GM12878 (cell line): ENCODE results near the gene STAT4. TPM values are rescaled to one million over a fixed set of nuclear protein-coding genes. Genes with fewer than 3 reads are reported as not detected.

ENCODE experiments used
- ATAC-seq: fragments of 200-7000 bp; cut with Tn5 transposase; 3 replicates; pipeline ENCODE4 v1.9.1; 2020; ENCODE audit warnings: mild to moderate bottlenecking, moderate library complexity
- BruUV-seq: library from RNA; stranded (reverse); fragments of 400-500 nt; replicated peaks from 2 replicates; lab custom pipeline; 2021; lab: Mats Ljungman, UMichigan
- CTCF ChIA-PET: fragments of 300-600 bp; sonication (Branson Sonifier 250); formaldehyde crosslinking; extraction: SDS; loops from one replicate; lab custom pipeline; 2021; ENCODE audit warnings: inconsistent platforms; lab: Yijun Ruan, JAX
- POLR2A ChIA-PET: fragments of 350-600 bp; formaldehyde crosslinking; extraction: SDS; loops from one replicate; lab custom pipeline; 2021; ENCODE audit warnings: inconsistent platforms; lab: Charles Lee
- RAD21 ChIA-PET: fragments of 300-600 bp; sonication (Branson Sonifier 250); formaldehyde crosslinking; loops from one replicate; lab custom pipeline; 2023; ENCODE audit warnings: antibody characterized with exemption; ENCODE audit not compliant: unreplicated experiment; lab: Charles Lee
- SMC1A ChIA-PET: fragments of 300-600 bp; sonication (Branson Sonifier 250); formaldehyde crosslinking; loops from one replicate; lab custom pipeline; 2023; ENCODE audit not compliant: unreplicated experiment, uncharacterized antibody; lab: Charles Lee
- DNase-seq: peaks from one replicate; pipeline ENCODE4 v3.0.0-alpha.2; 2011; ENCODE audit warnings: low read depth, low spot score
- FAIRE-seq: peaks from 3 replicates; lab custom pipeline; 2011; peaks lifted over from hg19 to GRCh38; lab: Jason Lieb, UNC
- H2AFZ ChIP-seq: 2 replicates; pipeline ENCODE4 v1.6.0; 2011; ENCODE audit warnings: low read depth, low read length, control low read depth; ENCODE audit not compliant: control insufficient read depth
- H3K27ac ChIP-seq: 2 replicates; pipeline ENCODE4 v1.5.1; 2011; ENCODE audit warnings: control low read depth; ENCODE audit not compliant: control insufficient read depth, insufficient read depth
- H3K27me3 ChIP-seq, 2 experiments: replicated peaks in 1 of 2; 2 replicates each; pipeline versions ENCODE4 v1.6.0 to v1.6.1; 2011; ENCODE audit warnings: low read length in 1 of 2; ENCODE audit not compliant: control insufficient read depth in 2 of 2, insufficient read depth in 2 of 2
- H3K36me3 ChIP-seq, 2 experiments: 2 replicates each; pipeline ENCODE4 v1.5.1; 2011; ENCODE audit warnings: low read length in 1 of 2; ENCODE audit not compliant: control insufficient read depth in 2 of 2, insufficient read depth in 2 of 2
- H3K4me1 ChIP-seq: 2 replicates; pipeline ENCODE4 v1.6.1; 2011; ENCODE audit warnings: mild to moderate bottlenecking, low read length, moderate library complexity, mixed read lengths; ENCODE audit not compliant: control insufficient read depth, insufficient read depth
- H3K4me2 ChIP-seq: 2 replicates; pipeline ENCODE4 v1.6.0; 2011; ENCODE audit warnings: control low read depth; ENCODE audit not compliant: control insufficient read depth, insufficient read depth
- H3K4me3 ChIP-seq: fragments of 200-600 bp; sonication (generic); 2 replicates; pipeline ENCODE4 v1.5.1; 2016
- H3K79me2 ChIP-seq: 2 replicates; pipeline ENCODE4 v1.6.0; 2011; ENCODE audit warnings: low read length; ENCODE audit not compliant: control insufficient read depth, insufficient read depth
- H3K9ac ChIP-seq: 2 replicates; pipeline ENCODE4 v1.8.0; 2011; ENCODE audit warnings: low read length, control low read depth, mixed read lengths; ENCODE audit not compliant: control insufficient read depth, insufficient read depth
- H3K9me3 ChIP-seq: replicated peaks from 3 replicates; pipeline ENCODE4 v1.5.1; 2011; ENCODE audit warnings: mild to moderate bottlenecking, low read length; ENCODE audit not compliant: control insufficient read depth, insufficient read depth
- H4K20me1 ChIP-seq: 2 replicates; pipeline ENCODE4 v1.6.0; 2011; ENCODE audit not compliant: control insufficient read depth, insufficient read depth
- IKZF1 ChIP-seq: fragments of 450-650 bp; conservative IDR thresholded peaks from 2 replicates; pipeline ENCODE4 v1.6.1; 2017; ENCODE audit warnings: antibody characterized with exemption, mild to moderate bottlenecking
- MAX ChIP-seq: IDR thresholded peaks from 2 replicates; pipeline ENCODE4 v1.6.1; 2012; ENCODE audit warnings: low read depth, low read length, improper control_type of control experiment
- POLR2AphosphoS5 ChIP-seq: IDR thresholded peaks from 2 replicates; pipeline ENCODE4 v1.6.1; 2011; ENCODE audit warnings: mild to moderate bottlenecking, low read length, inconsistent platforms
- SUZ12 ChIP-seq: fragments of 200-600 bp; sonication (generic); IDR thresholded peaks from one replicate; pipeline ENCODE4 v1.6.1; 2018; ENCODE audit warnings: antibody characterized with exemption, mild to moderate bottlenecking; ENCODE audit not compliant: unreplicated experiment
- TCF7 ChIP-seq: IDR thresholded peaks from 2 replicates; pipeline ENCODE4 v1.6.1; 2014; ENCODE audit warnings: antibody characterized with exemption, borderline replicate concordance
- WGBS: methylation state at CpG from one replicate; pipeline ENCODE4 v1.1.6; 2016; ENCODE audit warnings: low lambda C conversion rate; ENCODE audit not compliant: insufficient replicate concordance, insufficient coverage; ENCODE audit errors: missing lambda C conversion rate; 5-methylcytosine and 5-hydroxymethylcytosine counted together
- in situ Hi-C: fragments of 300-500 bp; cut with MboI; formaldehyde crosslinking; loops from 9 replicates; pipeline ENCODE4 v1.14.3; 2018; ENCODE audit warnings: mixed read lengths
- intact Hi-C: fragments of 100-400 bp; cut with micrococcal nuclease; formaldehyde crosslinking; loops from one replicate; pipeline ENCODE4 v1.14.2; 2022; ENCODE audit not compliant: unreplicated experiment
- polyA plus RNA-seq, 11 experiments: library from polyadenylated mRNA; depleted of rRNA in 4 of 11; unstranded in 6 of 11; stranded (reverse) in 5 of 11; fragments of >200 nt; fragmentation: Nextera tagmentation in 4 of 11; fragmentation: Illumina TruSeq in 1 of 11; extraction: Ambion mirVana in 4 of 11; extraction: Trizol in 1 of 11; gene quantifications; 1 replicate in 1 of 11; 2 replicates in 10 of 11; pipeline versions ENCODE4 v1.2.1 to v1.2.3, GENCODE V29; 2011 to 2016; ENCODE audit warnings: inconsistent platforms in 2 of 11, missing spikeins in 2 of 11, low read depth in 1 of 11
- total RNA-seq, 4 experiments: library from RNA; depleted of rRNA in 3 of 4; stranded (reverse); fragments of >200 nt in 3 of 4; fragmentation: Illumina TruSeq in 1 of 4; extraction: Trizol in 1 of 4; gene quantifications; 2 replicates each; pipeline versions ENCODE4 v1.2.1 to v1.2.3, GENCODE V29; 2013 to 2021

STAT4 gene
- total and polyA plus RNA-seq, 10 of the 15 experiments (the other 5 are each of a cell fraction or from before 2014, with no cell fraction given): 3.1 to 9.3 (median 7.1) TPM

GRCh38 chr2:191100216-191100615 is 50.6 kb downstream of the STAT4 start (continued):
- TF ChIP-seq SUZ12 (no peak), TCF7 (no peak), MAX (no peak)

GRCh38 chr2:191087311-191087710 is 63.5 kb downstream of the STAT4 start:
- no peak for ATAC-seq
- H3K4me3 ChIP-seq: no peak overlapping the region
- H3K9me3 ChIP-seq: no peaks in the 10 kb centered on the region
- no peaks in the 10 kb centered on the region for H3K4me1 ChIP-seq
- no peaks in the 10 kb centered on the region for H3K36me3 ChIP-seq
- no peak overlapping the region for H3K27ac ChIP-seq
- BruUV-seq: no TSS peak
- WGBS: 33% methylated on average over 2 of the region's 2 CpGs
- no peaks in the 10 kb centered on the region; the same call in 1 of the 2 replicates for H4K20me1 ChIP-seq
- intact Hi-C loops: no loop called here
- SMC1A ChIA-PET: interaction anchor here (0.6 to 2.5 kb wide), 9 partner anchors 13 to 472 kb away, joined by 3 to 8 read pairs (median 4); no protein-coding TSS in a partner anchor
- TF ChIP-seq POLR2AphosphoS5: no peak
- no peak for FAIRE-seq
- no peak overlapping the region for H2AFZ ChIP-seq
- RAD21 ChIA-PET: no interaction called here
- H3K9ac ChIP-seq: no peak overlapping the region
- POLR2A ChIA-PET: interaction anchor here (0.6 kb wide), 1 partner anchor 9 kb away, joined by 3 read pairs; no protein-coding TSS in a partner anchor
- no peak for DNase-seq
- H3K27me3 ChIP-seq: no peaks in the 10 kb centered on the region
- in situ Hi-C loops: no loop called here
- no peaks in the 10 kb centered on the region for H3K79me2 ChIP-seq
- CTCF ChIA-PET: interaction anchor here (0.7 to 1.5 kb wide), 2 partner anchors 16 to 68 kb away, joined by 3 to 5 read pairs; no protein-coding TSS in a partner anchor
- H3K4me2 ChIP-seq: no peak overlapping the region

GRCh38 chr2:191086706-191087105 is 64.1 kb downstream of the STAT4 start:
- DNase-seq: no peak
- ChIA-PET POLR2A (no interaction called here), CTCF (interaction anchor here (0.7 to 1.5 kb wide), 2 partner anchors 17 to 68 kb away, joined by 3 to 5 read pairs; no protein-coding TSS in a partner anchor), SMC1A (interaction anchor here (1.2 to 2.5 kb wide), 5 partner anchors 17 to 69 kb away, joined by 4 to 8 read pairs (median 6); no protein-coding TSS in a partner anchor), RAD21 (no interaction called here)
- no peak for TF ChIP-seq IKZF1
- in situ Hi-C loops: no loop called here
- no peaks in the 10 kb centered on the region for H3K79me2 ChIP-seq
- intact Hi-C loops: no loop called here
- no peak overlapping the region for H3K9ac ChIP-seq
- H2AFZ ChIP-seq: no peak overlapping the region
- H3K36me3 ChIP-seq: no peaks in the 10 kb centered on the region
- no peaks in the 10 kb centered on the region for H3K27me3 ChIP-seq
- no peaks in the 10 kb centered on the region for H3K9me3 ChIP-seq
- no peaks in the 10 kb centered on the region for H3K4me1 ChIP-seq
- no peak overlapping the region for H3K4me2 ChIP-seq
- H4K20me1 ChIP-seq: no peaks in the 10 kb centered on the region; the same call in 1 of the 2 replicates
- no TSS peak for BruUV-seq
- H3K4me3 ChIP-seq: no peak overlapping the region
- ATAC-seq: no peak
- no peak overlapping the region for H3K27ac ChIP-seq
- no peak for FAIRE-seq
